Right atrium auricular region (tissue), 2 donors: ENCODE measurements around the gene CEND1. TPM values are rescaled to one million over a fixed set of nuclear protein-coding genes. Genes with fewer than 3 reads are reported as not detected.

Source experiments
- DNase-seq: peaks from one replicate; pipeline ENCODE4 v3.0.0-alpha.2; 2019; ENCODE audit warnings: low spot score
- H3K27ac ChIP-seq, 2 donors: fragments of 200-600 bp; sonication (generic); 1 replicate in 1 of 2; 2 replicates in 1 of 2; pipeline ENCODE4 v1.5.1; 2016 to 2019
- H3K27me3 ChIP-seq, 2 donors: fragments of 200-600 bp; sonication (generic); one replicate each; pipeline versions ENCODE4 v1.5.1 to v1.6.0; 2017 to 2019
- H3K36me3 ChIP-seq: fragments of 200-600 bp; sonication (generic); one replicate; pipeline ENCODE4 v1.5.1; 2016
- H3K4me1 ChIP-seq, 2 donors: fragments of 200-600 bp; sonication (generic); one replicate each; pipeline versions ENCODE4 v1.5.1 to v1.6.0; 2017 to 2019
- H3K4me3 ChIP-seq, 2 donors: fragments of 200-600 bp; sonication (generic); 1 replicate in 1 of 2; 2 replicates in 1 of 2; pipeline ENCODE4 v1.5.1; 2017 to 2019; ENCODE audit warnings: mild to moderate bottlenecking in 1 of 2, moderate library complexity in 1 of 2
- H3K9me3 ChIP-seq, 2 donors: fragments of 200-600 bp; sonication (generic); one replicate each; pipeline ENCODE4 v1.5.1; 2019
- CTCF ChIP-seq, 2 donors: fragments of 200-600 bp; sonication (generic); IDR thresholded peaks; one replicate each; pipeline ENCODE4 v1.5.1; 2019; ENCODE audit warnings: antibody characterized with exemption in 2 of 2
- total RNA-seq, 2 donors: library from RNA; depleted of rRNA; stranded (reverse); fragments of >200 nt; gene quantifications; one replicate each; pipeline ENCODE4 v1.1.0, GENCODE V29; 2016

CEND1 gene
- total RNA-seq, 2 donors from 2014 or later, result 1.1 TPM; not detected in 1

- peaks cover 0 to 74% of the 10 kb centered on the region in 2 donors for H3K4me1 ChIP-seq
- peak overlapping the region; percentile 75 to 82 for H3K27ac ChIP-seq
- H3K27me3 ChIP-seq, result no peaks in the 10 kb centered on the region
- no peak for TF ChIP-seq CTCF (IDR thresholded peaks at IDR 0.05)
- DNase-seq, result no peak
- no peak overlapping the region for H3K4me3 ChIP-seq
- no peaks in the 10 kb centered on the region for H3K9me3 ChIP-seq
- H3K36me3 ChIP-seq, result peaks cover 38% of the 10 kb centered on the region
These were observed 36.3 kb upstream of the CEND1 start for GRCh38 chr11:826227-826621.

DNA sequence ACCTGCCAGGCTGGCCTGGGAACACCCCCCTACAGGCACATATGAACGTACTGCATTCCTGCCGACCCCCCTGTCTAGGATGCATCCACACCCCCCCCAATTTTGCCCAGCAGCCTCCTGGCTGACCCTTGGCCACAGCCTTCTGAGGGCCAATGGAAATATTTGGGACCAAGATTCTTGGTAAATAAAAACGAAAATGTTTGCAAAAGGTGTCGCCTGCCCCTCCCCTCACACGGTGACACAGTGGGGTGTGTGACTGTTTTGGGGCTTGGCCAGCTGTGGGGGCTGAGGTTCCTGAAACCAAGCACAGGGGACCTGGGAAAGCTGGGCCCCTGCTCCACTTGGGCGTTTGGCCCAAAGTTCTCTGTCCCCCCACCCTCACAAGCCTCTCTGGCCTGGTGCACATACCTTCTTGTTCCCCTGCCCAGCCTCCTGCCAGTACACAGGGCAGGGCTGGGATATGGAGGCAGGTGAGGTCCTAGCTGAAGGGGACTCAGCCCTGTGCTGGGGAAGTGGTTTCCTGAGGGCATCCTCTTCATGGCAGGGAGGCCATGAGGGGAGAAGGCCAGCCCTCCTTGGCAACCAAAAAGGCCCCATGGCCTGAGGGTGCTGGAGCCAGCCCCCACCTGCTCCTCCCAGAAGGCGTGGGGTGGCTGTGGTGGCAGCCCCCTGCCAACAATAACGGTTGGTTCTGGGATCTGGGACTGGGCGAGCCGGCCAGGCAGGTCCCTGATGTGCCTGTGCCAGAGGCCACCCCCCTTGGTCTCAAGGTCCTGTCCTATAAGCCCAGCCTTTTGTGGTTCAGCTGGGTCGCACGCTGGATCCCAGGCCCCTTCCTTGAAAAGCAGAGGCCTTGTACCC lies 35.7 kb upstream of the CEND1 start:
- H3K27ac ChIP-seq, result peak overlapping the region; percentile 26 to 82

GRCh38 chr11:824942-825341 lies 35.1 kb upstream of the CEND1 start:
- H3K4me3 ChIP-seq, result no peak overlapping the region
- no peak for TF ChIP-seq CTCF (IDR thresholded peaks at IDR 0.05)
- H3K36me3 ChIP-seq, result peaks cover 38% of the 10 kb centered on the region
- no peaks in the 10 kb centered on the region for H3K9me3 ChIP-seq
- no peak overlapping the region for H3K27ac ChIP-seq
- no peak for DNase-seq
- H3K27me3 ChIP-seq, result no peaks in the 10 kb centered on the region
- H3K4me1 ChIP-seq, result peaks cover 0 to 72% of the 10 kb centered on the region in 2 donors

More for the DNA sequence above, 35.7 kb upstream of the CEND1 start:
- no peak for TF ChIP-seq CTCF (IDR thresholded peaks at IDR 0.05)
- H3K4me3 ChIP-seq, result no peak overlapping the region
- H3K27me3 ChIP-seq, result no peaks in the 10 kb centered on the region
- no peak for DNase-seq
- no peaks in the 10 kb centered on the region for H3K9me3 ChIP-seq
- H3K36me3 ChIP-seq, result peaks cover 38% of the 10 kb centered on the region
- H3K4me1 ChIP-seq, result peaks cover 0 to 74% of the 10 kb centered on the region in 2 donors

GRCh38 chr11:824292-824880 lies 34.5 kb upstream of the CEND1 start:
- H3K27ac ChIP-seq, result no peak overlapping the region
- peaks cover 38% of the 10 kb centered on the region for H3K36me3 ChIP-seq
- no peak overlapping the region for H3K4me3 ChIP-seq
- no peak for DNase-seq
- H3K9me3 ChIP-seq, result no peaks in the 10 kb centered on the region
- TF ChIP-seq CTCF (IDR thresholded peaks at IDR 0.05), result no peak
- peaks cover 0 to 67% of the 10 kb centered on the region in 2 donors for H3K4me1 ChIP-seq
- H3K27me3 ChIP-seq, result no peaks in the 10 kb centered on the region

GRCh38 chr11:823441-824291 lies 33.8 kb upstream of the CEND1 start:
- Histone ChIP-seq H3K36me3 (peaks cover 38% of the 10 kb centered on the region), H3K27me3 (no peaks in the 10 kb centered on the region), H3K4me1 (peaks cover 0 to 64% of the 10 kb centered on the region in 2 donors), H3K27ac (no peak overlapping the region), H3K9me3 (no peaks in the 10 kb centered on the region), H3K4me3 (no peak overlapping the region)
- no peak for TF ChIP-seq CTCF (IDR thresholded peaks at IDR 0.05)
- no peak for DNase-seq
